GM21528 (cell line): Measurements from ENCODE around the gene USP10.

Experiments used
- ATAC-seq: cut with Tn5 transposase; IDR thresholded peaks from one replicate; pipeline ENCODE4 v1.9.1; 2021; ENCODE audit warnings: mild to moderate bottlenecking, moderate library complexity; ENCODE audit not compliant: unreplicated experiment, low FRiP score

USP10 gene

DNA sequence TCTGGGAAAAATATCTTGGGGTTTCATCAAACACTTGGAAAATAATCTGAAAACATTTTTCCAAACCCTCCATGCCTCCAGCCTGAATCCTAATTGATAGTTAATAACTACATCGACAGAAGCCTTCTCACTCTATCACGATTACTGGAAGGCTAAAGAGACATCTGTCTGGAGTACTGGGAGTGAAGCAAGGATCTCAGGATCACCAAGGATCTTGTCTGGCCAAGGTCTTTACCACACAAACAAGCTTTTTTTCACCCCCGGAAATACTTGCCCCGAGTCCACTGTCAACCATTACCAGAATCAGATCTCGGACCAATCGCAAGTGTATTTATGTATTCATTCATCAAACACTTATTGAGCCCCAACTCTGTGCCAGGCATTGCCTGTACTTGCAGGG lies 91.7 kb downstream of the USP10 start:
- ATAC-seq = no peak

GRCh38 chr16:84794186-84794585 lies 94.4 kb downstream of the USP10 start:
- no peak for ATAC-seq

DNA sequence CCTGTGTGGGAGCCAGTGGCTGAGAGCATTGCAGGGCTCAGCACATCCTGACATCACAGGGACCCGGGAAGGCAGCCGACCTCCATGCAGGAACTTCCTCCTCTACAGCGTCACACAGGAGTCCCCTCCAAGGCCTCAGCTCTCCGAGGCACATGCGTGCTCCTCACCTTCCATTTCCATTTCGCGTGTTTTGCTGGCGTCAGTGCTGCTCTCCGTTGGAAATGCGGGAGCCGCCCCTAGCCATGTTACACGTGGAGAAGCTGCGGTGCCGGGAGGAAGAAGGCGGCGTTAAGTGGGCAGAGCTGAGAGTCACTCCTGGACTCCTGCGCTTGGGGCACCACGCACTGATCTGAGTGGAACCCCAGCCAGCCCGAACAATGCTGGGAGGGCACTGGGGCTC lies 94.8 kb downstream of the USP10 start:
- ATAC-seq = no peak

GRCh38 chr16:84795329-84796053 lies 95.7 kb downstream of the USP10 start:
- ATAC-seq = no peak

DNA sequence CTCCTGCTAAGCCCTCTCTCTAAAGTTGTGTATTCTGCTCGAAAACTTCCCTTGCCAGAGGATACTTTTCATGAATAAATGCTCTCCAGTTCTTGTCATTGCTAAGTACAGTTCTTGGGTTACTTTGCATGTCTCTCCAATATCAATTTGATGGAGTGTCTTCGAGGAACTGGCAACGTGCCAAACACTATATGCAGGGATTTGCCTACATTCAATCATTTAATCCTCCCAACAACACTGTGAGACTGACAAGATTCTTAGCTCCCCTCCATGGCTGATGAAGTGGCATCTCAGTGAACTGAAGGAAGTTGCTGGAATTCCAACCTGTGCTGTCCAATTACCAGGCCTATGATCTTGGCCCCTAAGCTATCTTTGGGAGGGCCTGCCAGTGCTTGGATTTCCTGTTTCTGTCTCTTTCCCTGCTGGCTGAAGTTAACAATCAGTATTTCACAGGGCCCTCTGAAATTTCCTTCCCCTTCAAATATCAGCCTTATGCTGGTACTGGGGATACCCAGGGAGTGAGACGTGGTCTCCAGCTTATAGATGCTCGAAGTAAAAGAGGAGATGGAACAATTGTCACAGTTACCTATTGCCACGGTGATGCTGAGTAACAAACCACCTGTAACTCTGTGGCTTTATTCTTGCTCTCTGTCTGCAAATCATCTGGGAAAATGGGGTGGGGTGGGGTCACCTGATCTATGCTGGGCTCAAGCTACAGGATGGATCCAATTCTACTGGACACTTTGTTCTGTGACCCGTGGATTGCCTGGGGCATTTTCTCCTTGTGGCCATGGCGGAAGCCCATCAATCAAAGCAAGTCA lies 100.6 kb downstream of the USP10 start:
- no peak for ATAC-seq

DNA sequence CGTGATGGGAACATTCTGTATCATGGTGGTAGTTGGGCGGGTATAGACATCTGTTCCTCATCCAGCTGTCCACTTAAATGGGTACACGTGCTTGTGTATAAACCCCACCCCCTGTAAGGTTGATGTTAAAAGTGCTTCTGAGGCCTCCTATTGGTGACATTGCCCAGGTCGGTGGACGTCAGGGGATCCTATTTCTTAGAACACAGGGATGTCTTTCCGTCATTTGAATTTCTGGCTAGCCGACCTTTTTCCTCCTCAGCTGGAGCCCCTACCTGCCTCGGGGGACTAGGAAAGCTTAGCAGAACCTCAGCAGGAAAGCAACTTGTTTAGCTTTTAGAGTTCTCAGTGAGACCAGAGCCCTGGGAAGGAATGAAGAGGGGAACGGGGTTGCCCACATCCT lies 103.3 kb downstream of the USP10 start:
- ATAC-seq = no peak

GRCh38 chr16:84804326-84804725 lies 104.5 kb downstream of the USP10 start:
- ATAC-seq = no peak

- ATAC-seq = no peak
Measured at GRCh38 chr16:84806256-84806889, 106.6 kb downstream of the USP10 start.

DNA sequence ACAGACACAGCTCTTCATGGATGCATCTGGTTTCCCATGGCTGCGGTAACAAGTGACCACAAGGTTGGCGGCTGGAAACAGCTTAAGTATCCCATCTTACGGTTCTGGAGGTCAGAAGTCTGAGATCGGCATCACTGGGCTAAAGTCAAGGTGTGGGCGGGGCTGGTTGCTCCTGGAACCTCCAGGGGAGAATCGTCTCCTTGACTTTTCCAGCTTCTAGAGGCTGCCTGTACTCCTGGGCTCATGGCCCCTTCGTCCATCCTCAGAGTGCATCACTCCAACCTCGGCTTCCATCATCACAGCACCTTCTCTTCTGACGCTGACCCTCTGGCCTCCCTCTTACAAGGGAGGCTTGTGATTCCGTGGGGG lies 107.1 kb downstream of the USP10 start:
- ATAC-seq = no peak

DNA sequence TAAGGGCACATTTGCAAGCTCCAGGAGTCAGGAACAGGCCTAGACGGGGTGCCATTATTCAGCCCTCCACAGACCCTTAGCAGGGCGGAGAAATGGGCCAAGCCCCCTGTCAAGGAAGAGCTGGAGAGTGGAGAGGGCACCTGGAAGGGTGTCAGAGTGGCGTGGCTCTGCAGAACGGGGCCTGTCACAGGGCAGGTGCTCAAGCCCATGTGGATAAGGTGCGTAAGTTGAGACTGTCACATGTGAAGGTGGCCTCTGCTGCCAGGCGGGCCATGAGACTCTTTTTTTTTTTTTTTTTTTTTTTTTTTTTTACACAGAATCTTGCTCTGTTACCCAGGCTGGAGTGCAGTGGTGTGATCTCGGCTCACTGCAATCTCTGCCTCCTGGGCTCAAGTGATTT lies 108.0 kb downstream of the USP10 start:
- ATAC-seq = no peak

DNA sequence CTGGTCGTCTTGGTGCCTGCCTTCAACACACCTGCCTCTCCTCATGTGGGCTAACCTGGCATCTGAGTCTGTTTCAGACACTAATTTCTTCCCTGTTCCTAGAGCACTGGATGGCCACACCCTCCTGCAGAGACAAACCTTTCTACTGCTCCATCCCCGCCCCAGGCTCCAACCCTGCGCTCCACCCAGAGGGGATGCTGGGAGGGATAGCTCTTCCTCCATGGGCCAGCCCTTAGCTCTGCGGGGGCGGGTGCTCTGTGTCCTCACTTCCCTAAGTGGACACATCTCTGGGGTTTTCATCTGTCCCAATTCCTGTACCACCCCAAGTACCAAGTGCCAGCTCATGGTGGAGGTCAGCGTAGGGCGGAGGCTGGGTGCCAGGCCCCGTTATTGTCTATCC lies 109.0 kb downstream of the USP10 start:
- no peak for ATAC-seq

GRCh38 chr16:84810518-84811273 lies 110.9 kb downstream of the USP10 start:
- no peak for ATAC-seq

DNA sequence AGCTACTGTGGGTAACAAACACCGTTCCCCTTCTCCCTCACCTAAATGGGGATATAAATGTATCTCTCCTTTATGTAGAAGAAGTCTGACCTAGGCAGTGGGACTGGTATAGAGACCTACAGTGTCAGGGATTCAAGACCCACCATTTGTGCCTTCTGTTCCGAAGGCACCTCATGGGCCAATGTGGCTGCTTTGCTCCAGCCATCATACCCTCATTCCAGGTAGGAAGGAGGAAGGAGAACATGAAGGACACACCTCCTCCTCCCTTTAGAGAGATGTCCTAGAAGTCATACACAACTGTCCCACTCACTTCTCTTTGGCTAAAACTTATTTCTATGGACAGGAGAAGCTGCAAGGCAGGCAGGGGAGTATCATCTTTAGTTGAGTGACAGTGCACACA lies 111.7 kb downstream of the USP10 start:
- no peak for ATAC-seq

GRCh38 chr16:84813141-84813934 lies 113.5 kb downstream of the USP10 start:
- no peak for ATAC-seq

DNA sequence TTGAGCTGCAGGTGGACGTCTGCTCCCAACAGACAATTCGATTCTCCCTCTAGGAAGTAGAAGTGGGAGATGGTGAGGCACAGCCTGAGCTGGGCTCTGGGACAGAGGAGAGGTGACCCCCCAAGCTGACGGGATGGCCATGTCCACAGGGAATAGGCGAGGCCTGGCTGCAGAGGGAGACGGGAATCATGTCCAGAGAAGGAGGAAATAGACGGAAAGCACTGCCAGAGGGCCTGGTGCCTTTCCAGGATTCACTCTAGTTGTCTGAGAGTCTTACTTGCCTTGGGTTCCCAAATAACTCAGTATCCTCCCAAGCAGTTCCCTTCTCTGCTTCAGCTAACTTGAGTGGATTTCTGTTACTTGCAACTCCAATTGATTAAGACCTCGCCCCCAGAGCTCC lies 115.7 kb downstream of the USP10 start:
- ATAC-seq = no peak

- no peak for ATAC-seq
Measured at GRCh38 chr16:84816023-84816422, 116.2 kb downstream of the USP10 start.

GRCh38 chr16:84816485-84816884 lies 116.7 kb downstream of the USP10 start:
- no peak for ATAC-seq

- no peak for ATAC-seq
Measured at GRCh38 chr16:84817206-84817605, 117.4 kb downstream of the USP10 start.

DNA sequence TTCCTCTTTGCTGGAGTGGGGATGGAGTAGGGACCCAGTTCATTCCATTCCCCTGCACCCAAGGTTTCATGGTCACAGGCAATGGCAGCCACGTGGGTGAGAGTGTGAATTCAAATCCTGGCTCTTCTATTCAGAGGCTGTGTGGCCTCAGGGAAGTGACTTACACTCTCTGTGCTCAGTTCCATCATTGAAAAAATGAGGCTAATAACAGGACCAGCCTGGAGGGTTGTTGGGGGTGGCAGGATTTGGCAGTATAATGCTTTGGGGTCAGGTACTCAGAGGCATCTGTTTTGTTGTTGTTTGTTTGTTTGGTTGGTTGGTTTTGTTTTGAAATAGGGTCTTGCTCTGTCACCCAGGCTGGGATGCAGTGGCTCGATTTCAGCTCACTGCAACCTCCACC lies 117.8 kb downstream of the USP10 start:
- no peak for ATAC-seq

- ATAC-seq = no peak
Measured at GRCh38 chr16:84818133-84818532, 118.3 kb downstream of the USP10 start.
